ENCODE results near the gene PRB2. TPM values are rescaled to one million over a fixed set of nuclear protein-coding genes. Genes with fewer than 3 reads are reported as not detected.
"Not testable (repeated sequence)": the region's sequence is repeated elsewhere in the genome, so short reads cannot be mapped to it uniquely, and the experiment has no call there.

PRB2 gene
- total RNA-seq (2022): not detected in 2 replicates
- not detected for Bru-seq, nascent RNA
- not detected for BruChase-seq, experiment 1, labeled RNA remaining after a 6-hour chase
- not detected for BruChase-seq, experiment 2, labeled RNA remaining after a 2-hour chase
- long read RNA-seq: 0 reads

- H3K27ac Mint-ChIP-seq (ENCODE audit: low read depth, unreplicated experiment); H3K9me3 Mint-ChIP-seq (ENCODE audit: unreplicated experiment); CTCF ChIA-PET; intact Hi-C loops (cut with micrococcal nuclease); H3K36me3 Mint-ChIP-seq (ENCODE audit: insufficient read depth, unreplicated experiment); DNase-seq (ENCODE audit: unreplicated experiment); BruUV-seq (replicated peaks); H3K4me1 Mint-ChIP-seq (ENCODE audit: insufficient read depth, unreplicated experiment); POLR2A ChIA-PET; H3K4me3 Mint-ChIP-seq (ENCODE audit: unreplicated experiment): not testable (repeated sequence)
- peaks cover 12% of the 10 kb centered on the region for H3K27me3 Mint-ChIP-seq (ENCODE audit: insufficient read depth, unreplicated experiment)
These were observed at the start of gene PRB2 for GRCh38 chr12:11395467-11395866. Gene PRB2, minus strand, starts transcription at chr12:11395567. Its CDS starts 38 bp downstream, at chr12:11395529.

- CTCF ChIA-PET: no interaction called here
- intact Hi-C loops (cut with micrococcal nuclease): no loop called here
- H3K9me3 Mint-ChIP-seq (ENCODE audit: unreplicated experiment): no peaks in the 10 kb centered on the region
- BruUV-seq (replicated peaks): no TSS peak
- no peaks in the 10 kb centered on the region for H3K36me3 Mint-ChIP-seq (ENCODE audit: insufficient read depth, unreplicated experiment)
- no peak overlapping the region for H3K27ac Mint-ChIP-seq (ENCODE audit: low read depth, unreplicated experiment)
- no peak for DNase-seq (ENCODE audit: unreplicated experiment)
- POLR2A ChIA-PET: no interaction called here
- no peaks in the 10 kb centered on the region for H3K4me1 Mint-ChIP-seq (ENCODE audit: insufficient read depth, unreplicated experiment)
- TF ChIP-seq, protein P1, sequence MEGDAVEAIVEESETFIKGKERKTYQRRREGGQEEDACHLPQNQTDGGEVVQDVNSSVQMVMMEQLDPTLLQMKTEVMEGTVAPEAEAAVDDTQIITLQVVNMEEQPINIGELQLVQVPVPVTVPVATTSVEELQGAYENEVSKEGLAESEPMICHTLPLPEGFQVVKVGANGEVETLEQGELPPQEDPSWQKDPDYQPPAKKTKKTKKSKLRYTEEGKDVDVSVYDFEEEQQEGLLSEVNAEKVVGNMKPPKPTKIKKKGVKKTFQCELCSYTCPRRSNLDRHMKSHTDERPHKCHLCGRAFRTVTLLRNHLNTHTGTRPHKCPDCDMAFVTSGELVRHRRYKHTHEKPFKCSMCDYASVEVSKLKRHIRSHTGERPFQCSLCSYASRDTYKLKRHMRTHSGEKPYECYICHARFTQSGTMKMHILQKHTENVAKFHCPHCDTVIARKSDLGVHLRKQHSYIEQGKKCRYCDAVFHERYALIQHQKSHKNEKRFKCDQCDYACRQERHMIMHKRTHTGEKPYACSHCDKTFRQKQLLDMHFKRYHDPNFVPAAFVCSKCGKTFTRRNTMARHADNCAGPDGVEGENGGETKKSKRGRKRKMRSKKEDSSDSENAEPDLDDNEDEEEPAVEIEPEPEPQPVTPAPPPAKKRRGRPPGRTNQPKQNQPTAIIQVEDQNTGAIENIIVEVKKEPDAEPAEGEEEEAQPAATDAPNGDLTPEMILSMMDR (IDR thresholded peaks at IDR 0.05; ENCODE audit: unreplicated experiment): no peak
- peaks cover 18% of the 10 kb centered on the region for H3K27me3 Mint-ChIP-seq (ENCODE audit: insufficient read depth, unreplicated experiment)
- H3K4me3 Mint-ChIP-seq (ENCODE audit: unreplicated experiment): no peak overlapping the region
These were observed 42.6 kb upstream of the PRB2 start for GRCh38 chr12:11437966-11438365.

DNA sequence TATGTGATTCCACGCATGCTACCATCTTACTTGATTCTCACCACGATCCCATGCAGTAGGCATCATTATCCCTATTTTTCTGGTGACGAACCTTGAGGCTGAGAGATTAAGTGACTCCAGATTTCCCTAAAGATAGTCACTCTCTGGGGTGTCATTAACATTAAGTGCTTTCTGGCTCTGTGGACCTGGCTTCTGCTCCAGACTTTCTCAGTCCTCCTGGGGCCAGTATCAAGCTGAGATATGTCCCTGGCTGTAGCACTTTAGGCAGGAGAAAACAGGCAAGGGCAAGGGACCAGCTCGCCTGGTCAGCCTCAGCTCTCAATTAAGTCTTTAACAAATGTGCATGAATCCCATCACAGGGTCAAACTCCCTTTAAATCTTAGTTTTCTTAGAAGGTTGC, 38.3 kb upstream of the PRB2 start:
- no peak for DNase-seq (ENCODE audit: unreplicated experiment)
- no TSS peak for BruUV-seq (replicated peaks)
- POLR2A ChIA-PET: interaction anchor here (0.8 kb wide), 1 partner anchor 176 kb away, joined by 3 read pairs; no protein-coding TSS in a partner anchor
- Mint-ChIP-seq H3K27me3 (ENCODE audit: insufficient read depth, unreplicated experiment) (peaks cover 37% of the 10 kb centered on the region), H3K27ac (ENCODE audit: low read depth, unreplicated experiment) (no peak overlapping the region), H3K36me3 (ENCODE audit: insufficient read depth, unreplicated experiment) (no peaks in the 10 kb centered on the region), H3K4me1 (ENCODE audit: insufficient read depth, unreplicated experiment) (no peaks in the 10 kb centered on the region), H3K4me3 (ENCODE audit: unreplicated experiment) (no peak overlapping the region), H3K9me3 (ENCODE audit: unreplicated experiment) (no peaks in the 10 kb centered on the region)
- CTCF ChIA-PET: interaction anchor here (0.7 kb wide), 1 partner anchor 206 kb away, joined by 3 read pairs; no protein-coding TSS in a partner anchor
- TF ChIP-seq, protein P1 (IDR thresholded peaks at IDR 0.05; ENCODE audit: unreplicated experiment): no peak
- intact Hi-C loops (cut with micrococcal nuclease): no loop called here

- intact Hi-C loops (cut with micrococcal nuclease): no loop called here
- Mint-ChIP-seq H3K4me3 (ENCODE audit: unreplicated experiment) (no peak overlapping the region), H3K27ac (ENCODE audit: low read depth, unreplicated experiment) (no peak overlapping the region), H3K36me3 (ENCODE audit: insufficient read depth, unreplicated experiment) (no peaks in the 10 kb centered on the region), H3K4me1 (ENCODE audit: insufficient read depth, unreplicated experiment) (no peaks in the 10 kb centered on the region), H3K27me3 (ENCODE audit: insufficient read depth, unreplicated experiment) (peaks cover 51% of the 10 kb centered on the region), H3K9me3 (ENCODE audit: unreplicated experiment) (no peaks in the 10 kb centered on the region)
- no peak for DNase-seq (ENCODE audit: unreplicated experiment)
- ChIA-PET POLR2A (no interaction called here), CTCF (no interaction called here)
- no TSS peak for BruUV-seq (replicated peaks)
- TF ChIP-seq, protein P1 (IDR thresholded peaks at IDR 0.05; ENCODE audit: unreplicated experiment): no peak
These were observed 36.1 kb upstream of the PRB2 start for GRCh38 chr12:11431486-11431885.

GRCh38 chr12:11427341-11427740, 32.0 kb upstream of the PRB2 start:
- TF ChIP-seq, protein P1 (IDR thresholded peaks at IDR 0.05; ENCODE audit: unreplicated experiment): no peak
- intact Hi-C loops (cut with micrococcal nuclease): no loop called here
- Mint-ChIP-seq H3K27ac (ENCODE audit: low read depth, unreplicated experiment) (no peak overlapping the region), H3K4me1 (ENCODE audit: insufficient read depth, unreplicated experiment) (no peaks in the 10 kb centered on the region), H3K27me3 (ENCODE audit: insufficient read depth, unreplicated experiment) (peaks cover 48% of the 10 kb centered on the region), H3K9me3 (ENCODE audit: unreplicated experiment) (peaks cover 7% of the 10 kb centered on the region), H3K4me3 (ENCODE audit: unreplicated experiment) (no peak overlapping the region), H3K36me3 (ENCODE audit: insufficient read depth, unreplicated experiment) (no peaks in the 10 kb centered on the region)
- ChIA-PET POLR2A (no interaction called here), CTCF (interaction anchor here (0.6 kb wide), 1 partner anchor 22 kb away, joined by 3 read pairs; no protein-coding TSS in a partner anchor)
- BruUV-seq (replicated peaks): no TSS peak
- DNase-seq (ENCODE audit: unreplicated experiment): no peak
